HL-60 (cell line): ENCODE results near the gene SCAI.

ENCODE experiments used
- GABPA ChIP-seq: IDR thresholded peaks from 2 replicates; pipeline ENCODE4 v1.6.1; 2012; ENCODE audit warnings: low read depth
- POLR2AphosphoS5 ChIP-seq: IDR thresholded peaks from 2 replicates; pipeline ENCODE4 v1.6.1; 2012; ENCODE audit warnings: low read depth
- SPI1 ChIP-seq: IDR thresholded peaks from 2 replicates; pipeline ENCODE4 v1.6.1; 2012; ENCODE audit warnings: low read depth, mild to moderate bottlenecking, borderline replicate concordance
- TF ChIP-seq, protein P1 (sequence below): IDR thresholded peaks from one replicate; pipeline ENCODE4 v1.5.1; 2011; ENCODE audit warnings: low read length, control low read depth, inconsistent platforms; ENCODE audit not compliant: insufficient read depth
- TF ChIP-seq, protein P2 (sequence below): IDR thresholded peaks from 2 replicates; pipeline ENCODE4 v1.6.1; 2012; ENCODE audit warnings: low read depth; ENCODE audit not compliant: insufficient replicate concordance

DNA sequence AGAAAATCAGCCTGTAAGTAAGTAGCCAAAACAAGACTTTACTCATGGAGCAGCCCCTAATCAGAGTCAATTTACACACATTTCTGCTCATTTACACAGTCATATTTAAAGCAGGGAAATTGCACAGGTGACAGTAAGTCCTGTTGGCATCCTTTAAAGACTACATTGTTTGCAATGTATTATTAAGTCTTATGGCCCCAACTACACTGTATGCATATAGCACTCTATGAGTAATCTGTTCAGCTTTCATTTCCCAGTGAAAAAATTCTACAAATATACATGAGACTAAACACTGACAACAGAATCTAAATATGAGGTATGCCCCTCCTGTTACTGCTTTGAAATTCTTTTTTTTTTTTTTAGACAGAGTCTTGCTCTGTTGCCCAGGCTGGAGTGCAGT lies 26.6 kb upstream of the SCAI start:
- TF ChIP-seq, protein P1, sequence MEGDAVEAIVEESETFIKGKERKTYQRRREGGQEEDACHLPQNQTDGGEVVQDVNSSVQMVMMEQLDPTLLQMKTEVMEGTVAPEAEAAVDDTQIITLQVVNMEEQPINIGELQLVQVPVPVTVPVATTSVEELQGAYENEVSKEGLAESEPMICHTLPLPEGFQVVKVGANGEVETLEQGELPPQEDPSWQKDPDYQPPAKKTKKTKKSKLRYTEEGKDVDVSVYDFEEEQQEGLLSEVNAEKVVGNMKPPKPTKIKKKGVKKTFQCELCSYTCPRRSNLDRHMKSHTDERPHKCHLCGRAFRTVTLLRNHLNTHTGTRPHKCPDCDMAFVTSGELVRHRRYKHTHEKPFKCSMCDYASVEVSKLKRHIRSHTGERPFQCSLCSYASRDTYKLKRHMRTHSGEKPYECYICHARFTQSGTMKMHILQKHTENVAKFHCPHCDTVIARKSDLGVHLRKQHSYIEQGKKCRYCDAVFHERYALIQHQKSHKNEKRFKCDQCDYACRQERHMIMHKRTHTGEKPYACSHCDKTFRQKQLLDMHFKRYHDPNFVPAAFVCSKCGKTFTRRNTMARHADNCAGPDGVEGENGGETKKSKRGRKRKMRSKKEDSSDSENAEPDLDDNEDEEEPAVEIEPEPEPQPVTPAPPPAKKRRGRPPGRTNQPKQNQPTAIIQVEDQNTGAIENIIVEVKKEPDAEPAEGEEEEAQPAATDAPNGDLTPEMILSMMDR = no peak
- TF ChIP-seq POLR2AphosphoS5 (no peak), GABPA (no peak), SPI1 (no peak)
- TF ChIP-seq, protein P2, sequence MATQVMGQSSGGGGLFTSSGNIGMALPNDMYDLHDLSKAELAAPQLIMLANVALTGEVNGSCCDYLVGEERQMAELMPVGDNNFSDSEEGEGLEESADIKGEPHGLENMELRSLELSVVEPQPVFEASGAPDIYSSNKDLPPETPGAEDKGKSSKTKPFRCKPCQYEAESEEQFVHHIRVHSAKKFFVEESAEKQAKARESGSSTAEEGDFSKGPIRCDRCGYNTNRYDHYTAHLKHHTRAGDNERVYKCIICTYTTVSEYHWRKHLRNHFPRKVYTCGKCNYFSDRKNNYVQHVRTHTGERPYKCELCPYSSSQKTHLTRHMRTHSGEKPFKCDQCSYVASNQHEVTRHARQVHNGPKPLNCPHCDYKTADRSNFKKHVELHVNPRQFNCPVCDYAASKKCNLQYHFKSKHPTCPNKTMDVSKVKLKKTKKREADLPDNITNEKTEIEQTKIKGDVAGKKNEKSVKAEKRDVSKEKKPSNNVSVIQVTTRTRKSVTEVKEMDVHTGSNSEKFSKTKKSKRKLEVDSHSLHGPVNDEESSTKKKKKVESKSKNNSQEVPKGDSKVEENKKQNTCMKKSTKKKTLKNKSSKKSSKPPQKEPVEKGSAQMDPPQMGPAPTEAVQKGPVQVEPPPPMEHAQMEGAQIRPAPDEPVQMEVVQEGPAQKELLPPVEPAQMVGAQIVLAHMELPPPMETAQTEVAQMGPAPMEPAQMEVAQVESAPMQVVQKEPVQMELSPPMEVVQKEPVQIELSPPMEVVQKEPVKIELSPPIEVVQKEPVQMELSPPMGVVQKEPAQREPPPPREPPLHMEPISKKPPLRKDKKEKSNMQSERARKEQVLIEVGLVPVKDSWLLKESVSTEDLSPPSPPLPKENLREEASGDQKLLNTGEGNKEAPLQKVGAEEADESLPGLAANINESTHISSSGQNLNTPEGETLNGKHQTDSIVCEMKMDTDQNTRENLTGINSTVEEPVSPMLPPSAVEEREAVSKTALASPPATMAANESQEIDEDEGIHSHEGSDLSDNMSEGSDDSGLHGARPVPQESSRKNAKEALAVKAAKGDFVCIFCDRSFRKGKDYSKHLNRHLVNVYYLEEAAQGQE = no peak
